HG03439 (cell line): ENCODE data around the gene TGM5.
"Not testable (repeated sequence)": the region's sequence is repeated elsewhere in the genome, so short reads cannot be mapped to it uniquely, and the experiment has no call there.

Experiments
- ATAC-seq: cut with Tn5 transposase; IDR thresholded peaks from one replicate; pipeline ENCODE4 v1.9.1; 2021; ENCODE audit warnings: mild to moderate bottlenecking, moderate library complexity; ENCODE audit not compliant: unreplicated experiment

The TGM5 gene

GRCh38 chr15:43249699-43250203 lies 17.0 kb downstream of the TGM5 start:
- no peak for ATAC-seq

- no peak for ATAC-seq
These were observed 17.5 kb downstream of the TGM5 start for GRCh38 chr15:43249236-43249635.

- ATAC-seq, result no peak
These were observed 20.4 kb downstream of the TGM5 start for GRCh38 chr15:43246261-43246774.

GRCh38 chr15:43244092-43244491 lies 22.6 kb downstream of the TGM5 start:
- no peak for ATAC-seq

- ATAC-seq, result no peak
These were observed 23.6 kb downstream of the TGM5 start for GRCh38 chr15:43243020-43243645.

GRCh38 chr15:43242616-43243015 lies 24.1 kb downstream of the TGM5 start:
- no peak for ATAC-seq

- no peak for ATAC-seq
These were observed 25.6 kb downstream of the TGM5 start for GRCh38 chr15:43241100-43241499.

GRCh38 chr15:43239732-43240491 lies 26.8 kb downstream of the TGM5 start:
- no peak for ATAC-seq

- ATAC-seq, result no peak
These were observed 28.0 kb downstream of the TGM5 start for GRCh38 chr15:43238671-43239131.

GRCh38 chr15:43237842-43238470 lies 28.8 kb downstream of the TGM5 start:
- ATAC-seq, result no peak

GRCh38 chr15:43235536-43235935 lies 31.2 kb downstream of the TGM5 start:
- no peak for ATAC-seq

- no peak for ATAC-seq
These were observed 34.3 kb downstream of the TGM5 start for GRCh38 chr15:43232289-43232874.

GRCh38 chr15:43230640-43231115 lies 36.0 kb downstream of the TGM5 start:
- no peak for ATAC-seq

GRCh38 chr15:43229977-43230376 lies 36.8 kb downstream of the TGM5 start:
- ATAC-seq, result no peak

- no peak for ATAC-seq
These were observed 40.1 kb downstream of the TGM5 start for GRCh38 chr15:43226436-43227305.

GRCh38 chr15:43225950-43226255 lies 40.8 kb downstream of the TGM5 start:
- not testable (repeated sequence) for ATAC-seq

GRCh38 chr15:43225201-43225949 lies 41.4 kb downstream of the TGM5 start:
- no peak for ATAC-seq

- ATAC-seq, result no peak
These were observed 45.3 kb downstream of the TGM5 start for GRCh38 chr15:43221422-43221821.

- no peak for ATAC-seq
These were observed 45.7 kb downstream of the TGM5 start, which contains the start of gene EPB42 for GRCh38 chr15:43220991-43221403. TSS of gene EPB42 (minus strand) at chr15:43221018. CDS start at chr15:43220825, 193 bp downstream.
